Fibroblast of lung (primary cell): ENCODE data around the gene FBXW5.

ENCODE experiments used
- EZH2 ChIP-seq: IDR thresholded peaks from 2 replicates; pipeline ENCODE4 v1.5.1; 2012; ENCODE audit warnings: low read length, control low read depth, mild to moderate bottlenecking; ENCODE audit errors: missing control alignments
- TF ChIP-seq, protein P1 (sequence below), 2 donors: IDR thresholded peaks in 1 of 2; conservative IDR thresholded peaks in 1 of 2; 1 replicate in 1 of 2; 2 replicates in 1 of 2; pipeline ENCODE4 v1.5.1; 2011 to 2012; ENCODE audit warnings: low read length in 2 of 2, control low read depth in 1 of 2, inconsistent platforms in 1 of 2, low read depth in 1 of 2, mild to moderate bottlenecking in 1 of 2

DNA sequence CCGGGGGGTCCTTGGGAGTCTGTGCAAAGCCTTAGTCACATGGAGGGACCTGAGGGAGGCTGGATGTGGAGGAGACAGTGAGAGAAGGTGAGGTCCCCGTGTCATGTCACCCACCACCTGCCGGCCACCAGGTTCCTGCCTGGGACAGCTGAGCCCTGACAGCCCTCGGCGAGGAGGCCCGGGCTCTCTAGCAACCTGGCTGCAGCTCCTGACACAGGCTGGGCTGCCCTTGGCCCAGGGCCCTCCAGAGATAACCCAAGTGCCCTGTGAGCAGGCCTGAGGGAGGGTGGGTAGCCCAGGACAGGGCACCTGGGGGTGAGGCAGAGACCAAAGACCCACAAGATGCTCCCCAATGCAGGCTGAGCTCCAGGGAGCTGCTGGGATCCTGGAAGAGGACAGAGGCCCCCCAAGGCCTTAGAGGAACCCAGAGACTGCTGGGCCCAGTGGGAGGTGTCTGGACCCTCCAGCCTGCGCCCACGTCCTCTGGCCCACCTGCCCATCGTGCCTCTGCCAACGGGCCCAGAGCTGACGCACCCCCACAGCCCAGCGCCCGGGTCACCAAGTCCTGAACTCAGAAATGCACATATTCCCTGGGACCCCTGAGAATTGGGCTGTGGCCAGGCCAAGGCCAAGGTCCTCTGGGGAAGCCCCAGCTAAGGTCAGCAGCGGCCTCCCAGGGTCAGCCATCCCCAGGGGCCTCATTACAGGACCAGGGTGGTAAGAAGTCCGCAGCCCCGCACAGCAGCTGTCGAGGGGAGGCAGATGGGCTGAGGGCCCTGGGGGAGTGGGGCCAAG lies 24.0 kb upstream of the FBXW5 start:
- TF ChIP-seq, protein P1, sequence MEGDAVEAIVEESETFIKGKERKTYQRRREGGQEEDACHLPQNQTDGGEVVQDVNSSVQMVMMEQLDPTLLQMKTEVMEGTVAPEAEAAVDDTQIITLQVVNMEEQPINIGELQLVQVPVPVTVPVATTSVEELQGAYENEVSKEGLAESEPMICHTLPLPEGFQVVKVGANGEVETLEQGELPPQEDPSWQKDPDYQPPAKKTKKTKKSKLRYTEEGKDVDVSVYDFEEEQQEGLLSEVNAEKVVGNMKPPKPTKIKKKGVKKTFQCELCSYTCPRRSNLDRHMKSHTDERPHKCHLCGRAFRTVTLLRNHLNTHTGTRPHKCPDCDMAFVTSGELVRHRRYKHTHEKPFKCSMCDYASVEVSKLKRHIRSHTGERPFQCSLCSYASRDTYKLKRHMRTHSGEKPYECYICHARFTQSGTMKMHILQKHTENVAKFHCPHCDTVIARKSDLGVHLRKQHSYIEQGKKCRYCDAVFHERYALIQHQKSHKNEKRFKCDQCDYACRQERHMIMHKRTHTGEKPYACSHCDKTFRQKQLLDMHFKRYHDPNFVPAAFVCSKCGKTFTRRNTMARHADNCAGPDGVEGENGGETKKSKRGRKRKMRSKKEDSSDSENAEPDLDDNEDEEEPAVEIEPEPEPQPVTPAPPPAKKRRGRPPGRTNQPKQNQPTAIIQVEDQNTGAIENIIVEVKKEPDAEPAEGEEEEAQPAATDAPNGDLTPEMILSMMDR (conservative IDR thresholded peaks at IDR 0.05 in 1 of 2, IDR thresholded peaks at IDR 0.05 in 1 of 2; ENCODE audit: low read depth in 1 of 2, low read length in 2 of 2) = no peak
- no peak for TF ChIP-seq EZH2
